ENCODE results near the gene NANOS1.

DNA sequence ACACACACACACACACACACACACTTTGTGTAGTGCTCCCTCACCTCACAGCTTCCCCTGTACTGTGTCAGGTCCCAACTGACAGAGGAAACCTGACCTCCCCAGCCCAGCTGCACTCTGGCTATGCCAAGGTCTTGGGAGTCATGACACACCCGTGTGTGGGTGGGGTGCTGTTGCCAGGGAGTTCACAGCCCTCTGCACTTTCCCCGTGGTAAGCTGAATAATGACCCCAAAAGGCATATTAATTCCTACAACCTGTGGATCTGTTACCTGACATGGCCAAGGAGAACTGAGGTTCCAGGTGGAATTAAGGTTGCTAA, 8.9 kb upstream of the NANOS1 start:
- TF ChIP-seq CTCF (IDR thresholded peaks at IDR 0.05) (no peak), POLR2A (IDR thresholded peaks at IDR 0.05) (no peak)
